Loucy (cell line): ENCODE data around the gene PALLD.
"Not testable (repeated sequence)": the region's sequence is repeated elsewhere in the genome, so short reads cannot be mapped to it uniquely, and the experiment has no call there.

Experiments
- EZH2phosphoT487 ChIP-seq: fragments of 200-600 bp; IDR thresholded peaks from 2 replicates; pipeline ENCODE4 v1.6.1; 2018; ENCODE audit warnings: antibody characterized with exemption, mild to moderate bottlenecking, moderate library complexity, borderline replicate concordance
- TF ChIP-seq, protein P1 (sequence below): fragments of 200-600 bp; sonication (generic); conservative IDR thresholded peaks from 2 replicates; pipeline ENCODE4 v1.5.1; 2014; ENCODE audit warnings: mild to moderate bottlenecking, antibody characterized with exemption, low read length

DNA sequence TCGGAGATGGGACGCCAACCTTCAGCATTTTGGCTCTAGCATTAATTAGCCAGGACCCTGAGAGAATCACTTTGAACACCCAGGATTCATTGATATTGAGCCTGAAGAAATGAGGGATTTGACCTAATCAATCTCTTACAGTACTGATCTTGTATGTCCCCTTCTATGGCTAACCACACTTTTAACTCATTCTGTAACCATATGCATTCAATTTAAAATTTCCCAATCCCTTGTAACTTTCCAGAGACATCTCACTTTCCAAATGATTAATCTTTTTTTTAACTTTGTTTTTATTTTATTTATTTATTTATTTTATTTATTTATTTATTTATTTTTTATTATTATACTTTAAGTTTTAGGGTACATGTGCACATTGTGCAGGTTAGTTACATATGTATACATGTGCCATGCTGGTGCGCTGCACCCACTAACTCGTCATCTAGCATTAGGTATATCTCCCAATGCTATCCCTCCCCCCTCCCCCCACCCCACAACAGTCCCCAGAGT, 205.8 kb downstream of the PALLD start:
- TF ChIP-seq, protein P1, sequence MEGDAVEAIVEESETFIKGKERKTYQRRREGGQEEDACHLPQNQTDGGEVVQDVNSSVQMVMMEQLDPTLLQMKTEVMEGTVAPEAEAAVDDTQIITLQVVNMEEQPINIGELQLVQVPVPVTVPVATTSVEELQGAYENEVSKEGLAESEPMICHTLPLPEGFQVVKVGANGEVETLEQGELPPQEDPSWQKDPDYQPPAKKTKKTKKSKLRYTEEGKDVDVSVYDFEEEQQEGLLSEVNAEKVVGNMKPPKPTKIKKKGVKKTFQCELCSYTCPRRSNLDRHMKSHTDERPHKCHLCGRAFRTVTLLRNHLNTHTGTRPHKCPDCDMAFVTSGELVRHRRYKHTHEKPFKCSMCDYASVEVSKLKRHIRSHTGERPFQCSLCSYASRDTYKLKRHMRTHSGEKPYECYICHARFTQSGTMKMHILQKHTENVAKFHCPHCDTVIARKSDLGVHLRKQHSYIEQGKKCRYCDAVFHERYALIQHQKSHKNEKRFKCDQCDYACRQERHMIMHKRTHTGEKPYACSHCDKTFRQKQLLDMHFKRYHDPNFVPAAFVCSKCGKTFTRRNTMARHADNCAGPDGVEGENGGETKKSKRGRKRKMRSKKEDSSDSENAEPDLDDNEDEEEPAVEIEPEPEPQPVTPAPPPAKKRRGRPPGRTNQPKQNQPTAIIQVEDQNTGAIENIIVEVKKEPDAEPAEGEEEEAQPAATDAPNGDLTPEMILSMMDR: not testable (repeated sequence)
- not testable (repeated sequence) for TF ChIP-seq EZH2phosphoT487
